ENCODE data around the gene BMAL1.

The BMAL1 gene

DNA sequence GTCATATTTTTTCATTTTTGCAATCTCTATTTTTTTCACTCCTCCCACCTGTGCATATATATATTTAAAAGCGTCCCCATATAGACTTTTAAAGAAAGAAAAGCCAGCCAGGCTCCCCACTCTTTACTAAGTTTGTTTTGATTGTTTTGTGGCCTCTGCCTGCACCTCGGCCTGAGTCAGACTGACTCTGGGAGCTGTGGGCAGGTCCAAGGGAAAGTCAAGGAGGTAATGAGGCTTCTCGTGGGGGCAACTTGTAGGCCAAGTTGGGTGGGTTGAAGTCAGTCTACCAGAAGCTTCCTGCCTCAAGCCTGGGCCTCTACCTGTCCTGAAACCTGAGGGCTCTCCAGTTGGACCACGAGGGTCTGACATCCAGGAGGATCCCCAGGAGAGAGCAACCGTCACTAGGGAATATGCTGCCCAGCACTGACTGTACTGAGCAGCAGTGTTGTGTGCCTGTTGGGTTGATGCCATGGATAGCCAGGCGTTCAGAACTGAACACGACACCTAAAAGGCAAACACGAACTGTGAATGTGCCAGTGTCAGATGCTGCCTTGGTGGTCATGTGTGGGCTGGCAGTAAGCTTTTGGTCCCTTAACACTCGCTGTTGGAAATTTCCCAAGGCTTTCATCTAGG, 58.8 kb downstream of the BMAL1 start:
- H3K36me3 ChIP-seq (ENCODE audit: control insufficient read depth, insufficient read depth, low read length): no peaks in the 10 kb centered on the region; the same call in 1 of the 2 replicates
- no peak for DNase-seq (ENCODE audit: extremely low read depth, insufficient read length)
- TF ChIP-seq, protein P1, sequence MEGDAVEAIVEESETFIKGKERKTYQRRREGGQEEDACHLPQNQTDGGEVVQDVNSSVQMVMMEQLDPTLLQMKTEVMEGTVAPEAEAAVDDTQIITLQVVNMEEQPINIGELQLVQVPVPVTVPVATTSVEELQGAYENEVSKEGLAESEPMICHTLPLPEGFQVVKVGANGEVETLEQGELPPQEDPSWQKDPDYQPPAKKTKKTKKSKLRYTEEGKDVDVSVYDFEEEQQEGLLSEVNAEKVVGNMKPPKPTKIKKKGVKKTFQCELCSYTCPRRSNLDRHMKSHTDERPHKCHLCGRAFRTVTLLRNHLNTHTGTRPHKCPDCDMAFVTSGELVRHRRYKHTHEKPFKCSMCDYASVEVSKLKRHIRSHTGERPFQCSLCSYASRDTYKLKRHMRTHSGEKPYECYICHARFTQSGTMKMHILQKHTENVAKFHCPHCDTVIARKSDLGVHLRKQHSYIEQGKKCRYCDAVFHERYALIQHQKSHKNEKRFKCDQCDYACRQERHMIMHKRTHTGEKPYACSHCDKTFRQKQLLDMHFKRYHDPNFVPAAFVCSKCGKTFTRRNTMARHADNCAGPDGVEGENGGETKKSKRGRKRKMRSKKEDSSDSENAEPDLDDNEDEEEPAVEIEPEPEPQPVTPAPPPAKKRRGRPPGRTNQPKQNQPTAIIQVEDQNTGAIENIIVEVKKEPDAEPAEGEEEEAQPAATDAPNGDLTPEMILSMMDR (IDR thresholded peaks at IDR 0.05; ENCODE audit: insufficient read depth, low read length, poor library complexity, severe bottlenecking): no peak
- H3K4me3 ChIP-seq (replicated peaks; ENCODE audit: low read depth, low read length): no peak overlapping the region
- H3K27me3 ChIP-seq (replicated peaks; ENCODE audit: control insufficient read depth, insufficient read depth, low read length): no peaks in the 10 kb centered on the region

DNA sequence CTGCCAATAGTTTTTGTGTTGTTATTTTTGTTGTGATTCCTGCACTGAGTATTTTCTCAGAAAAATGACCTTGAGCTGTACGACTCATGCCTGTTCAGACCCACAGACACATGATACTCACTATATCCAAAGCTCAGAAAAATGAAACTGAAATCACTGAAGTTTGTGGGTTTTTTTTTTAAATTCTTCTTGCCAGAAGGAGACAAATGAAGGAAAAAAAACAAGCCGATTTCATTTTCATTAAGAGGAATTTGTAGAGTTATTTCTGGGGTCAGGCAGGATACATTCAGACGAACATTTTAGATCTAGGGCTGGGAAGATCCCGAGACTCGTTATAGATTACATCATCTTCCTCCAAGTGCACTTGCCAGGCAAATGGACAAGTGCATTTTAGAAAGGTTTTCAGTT, 60.4 kb downstream of the BMAL1 start:
- Histone ChIP-seq H3K4me3 (replicated peaks; ENCODE audit: low read depth, low read length) (no peak overlapping the region), H3K27me3 (replicated peaks; ENCODE audit: control insufficient read depth, insufficient read depth, low read length) (no peaks in the 10 kb centered on the region), H3K36me3 (ENCODE audit: control insufficient read depth, insufficient read depth, low read length) (no peaks in the 10 kb centered on the region; the same call in 1 of the 2 replicates)
- no peak for DNase-seq (ENCODE audit: extremely low read depth, insufficient read length)
- TF ChIP-seq, protein P1 (IDR thresholded peaks at IDR 0.05; ENCODE audit: insufficient read depth, low read length, poor library complexity, severe bottlenecking): no peak

DNA sequence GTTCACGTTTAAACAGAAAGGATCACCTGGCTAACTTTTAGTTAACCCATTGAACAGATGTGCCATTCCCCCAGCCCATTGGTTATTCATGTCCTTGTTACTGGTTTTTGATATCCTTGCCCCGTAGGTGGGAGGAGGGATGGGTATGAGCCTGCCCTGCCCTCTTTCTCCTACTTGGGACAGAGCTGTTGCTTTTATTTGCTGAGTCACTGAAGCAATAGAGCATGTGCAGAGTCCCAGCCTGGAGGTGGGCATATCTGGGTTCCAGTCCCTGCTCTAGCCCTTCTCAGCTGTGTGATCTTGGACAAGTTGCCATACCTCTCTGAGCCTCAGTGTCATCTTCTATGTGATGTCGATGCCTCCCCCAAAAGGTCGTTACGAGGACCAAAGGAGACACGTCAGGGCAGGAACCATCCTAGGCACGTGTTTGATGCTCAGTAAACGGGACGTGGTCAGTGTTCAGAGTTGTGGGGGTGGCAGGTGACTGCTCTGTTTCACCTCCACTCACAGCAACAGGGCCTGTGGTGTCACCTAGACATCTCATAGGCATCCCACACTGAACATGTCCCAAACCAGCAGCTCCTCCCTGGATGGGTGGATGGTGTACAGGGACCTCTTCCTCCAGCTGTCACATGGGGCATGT, 61.0 kb downstream of the BMAL1 start:
- Histone ChIP-seq H3K27me3 (replicated peaks; ENCODE audit: control insufficient read depth, insufficient read depth, low read length) (no peaks in the 10 kb centered on the region), H3K36me3 (ENCODE audit: control insufficient read depth, insufficient read depth, low read length) (no peaks in the 10 kb centered on the region; the same call in 1 of the 2 replicates), H3K4me3 (replicated peaks; ENCODE audit: low read depth, low read length) (no peak overlapping the region)
- no peak for DNase-seq (ENCODE audit: extremely low read depth, insufficient read length)
- TF ChIP-seq, protein P1 (IDR thresholded peaks at IDR 0.05; ENCODE audit: insufficient read depth, low read length, poor library complexity, severe bottlenecking): no peak

- no peak overlapping the region for H3K4me3 ChIP-seq (replicated peaks; ENCODE audit: low read depth, low read length)
- peaks cover under 1% of the 10 kb centered on the region; the same call in 1 of the 2 replicates for H3K36me3 ChIP-seq (ENCODE audit: control insufficient read depth, insufficient read depth, low read length)
- no peaks in the 10 kb centered on the region for H3K27me3 ChIP-seq (replicated peaks; ENCODE audit: control insufficient read depth, insufficient read depth, low read length)
- TF ChIP-seq, protein P1 (IDR thresholded peaks at IDR 0.05; ENCODE audit: insufficient read depth, low read length, poor library complexity, severe bottlenecking): no peak
- no peak for DNase-seq (ENCODE audit: extremely low read depth, insufficient read length)
These were observed 61.9 kb downstream of the BMAL1 start for GRCh38 chr11:13339195-13340153.

GRCh38 chr11:13341026-13341425, 63.4 kb downstream of the BMAL1 start:
- DNase-seq (ENCODE audit: extremely low read depth, insufficient read length): no peak
- Histone ChIP-seq H3K27me3 (replicated peaks; ENCODE audit: control insufficient read depth, insufficient read depth, low read length) (no peaks in the 10 kb centered on the region), H3K36me3 (ENCODE audit: control insufficient read depth, insufficient read depth, low read length) (peaks cover 4% of the 10 kb centered on the region), H3K4me3 (replicated peaks; ENCODE audit: low read depth, low read length) (no peak overlapping the region)
- TF ChIP-seq, protein P1 (IDR thresholded peaks at IDR 0.05; ENCODE audit: insufficient read depth, low read length, poor library complexity, severe bottlenecking): no peak

All from GM06990 (cell line).